Measurements from ENCODE around the gene PPP1R26.
A peak's percentile ranks its signal among the peaks of the same experiment; 100 is the strongest.

- TF ChIP-seq CTCF (IDR thresholded peaks at IDR 0.05) (peak in 1 of 3 experiments; percentile 32), POLR2A (IDR thresholded peaks at IDR 0.05) (no peak), POLR2AphosphoS5 (IDR thresholded peaks at IDR 0.05; ENCODE audit: insufficient read depth in 1 of 2, low read depth in 1 of 2) (no peak)
These were observed 25.0 kb downstream of the PPP1R26 start for GRCh38 chr9:135504262-135505243.
